Endodermal cell (in vitro differentiated cells): Measurements from ENCODE around the gene TRAK1. TPM values are rescaled to one million over a fixed set of nuclear protein-coding genes. Genes with fewer than 3 reads are reported as not detected.

Experiments
- DNase-seq: peaks from one replicate; pipeline ENCODE4 v3.0.0-alpha.2; 2017
- H3K27ac ChIP-seq: 2 replicates; pipeline ENCODE4 v1.5.1; 2013; ENCODE audit warnings: mild to moderate bottlenecking, low read depth, low read length, moderate library complexity
- H3K27me3 ChIP-seq: 2 replicates; pipeline ENCODE4 v1.6.1; 2013; ENCODE audit warnings: mild to moderate bottlenecking, low read length, moderate library complexity; ENCODE audit not compliant: insufficient read depth, control insufficient read depth, poor library complexity, severe bottlenecking
- H3K36me3 ChIP-seq: 2 replicates; pipeline ENCODE4 v1.7.0; 2013; ENCODE audit warnings: mild to moderate bottlenecking, low read length, moderate library complexity; ENCODE audit not compliant: control insufficient read depth, insufficient read depth
- H3K4me1 ChIP-seq: one replicate; pipeline ENCODE4 v1.7.0; 2013; ENCODE audit warnings: low read length; ENCODE audit not compliant: control insufficient read depth, insufficient read depth
- H3K4me3 ChIP-seq: 2 replicates; pipeline ENCODE4 v1.5.1; 2013; ENCODE audit warnings: mild to moderate bottlenecking, low read length, moderate library complexity
- H3K9ac ChIP-seq: 2 replicates; pipeline ENCODE4 v1.6.1; 2013; ENCODE audit warnings: mild to moderate bottlenecking, low read length, moderate library complexity; ENCODE audit not compliant: poor library complexity, severe bottlenecking; ENCODE audit errors: extremely low read depth
- H3K9me3 ChIP-seq: 2 replicates; pipeline ENCODE4 v1.6.1; 2013; ENCODE audit warnings: mild to moderate bottlenecking, low read length, moderate library complexity; ENCODE audit not compliant: control insufficient read depth
- H3K27ac Mint-ChIP-seq: 2 replicates; pipeline ENCODE4 v1.8.0; 2020; ENCODE audit warnings: mixed read lengths
- H3K27me3 Mint-ChIP-seq: 2 replicates; pipeline ENCODE4 v1.8.0; 2021; ENCODE audit warnings: mild to moderate bottlenecking, mixed read lengths; ENCODE audit not compliant: insufficient read depth
- H3K36me3 Mint-ChIP-seq: 2 replicates; pipeline ENCODE4 v1.8.0; 2020; ENCODE audit warnings: low read depth, mixed read lengths
- H3K4me1 Mint-ChIP-seq: 2 replicates; pipeline ENCODE4 v1.8.0; 2020; ENCODE audit warnings: mixed read lengths
- H3K4me3 Mint-ChIP-seq: 2 replicates; pipeline ENCODE4 v1.8.0; 2020; ENCODE audit warnings: mild to moderate bottlenecking, moderate library complexity, mixed read lengths
- H3K9me3 Mint-ChIP-seq: 2 replicates; pipeline ENCODE4 v1.8.0; 2020; ENCODE audit warnings: mild to moderate bottlenecking, mixed read lengths
- WGBS, 2 experiments: methylation state at CpG; one replicate each; pipeline versions ENCODE4 v1.1.5 to v1.1.7; 2013; ENCODE audit warnings: missing lambda C conversion rate in 2 of 2, mixed read lengths in 1 of 2; ENCODE audit not compliant: insufficient coverage in 1 of 2, insufficient read length in 1 of 2; 5-methylcytosine and 5-hydroxymethylcytosine counted together
- total RNA-seq, 2 donors: library from RNA; stranded (reverse); fragmentation: NEBNext Ultra II Directional in 1 of 2; extraction: Animal tissue kit (Norgen Biotek cat#: 25700) in 1 of 2; gene quantifications; 2 replicates in 1 of 2; 3 replicates in 1 of 2; pipeline ENCODE4 v1.2.1, GENCODE V29; 2021
- TF ChIP-seq, protein P1 (sequence below): fragments of 200-600 bp; sonication (generic); conservative IDR thresholded peaks from 2 replicates; pipeline ENCODE4 v1.5.0; 2021; ENCODE audit warnings: antibody characterized with exemption, mild to moderate bottlenecking

The TRAK1 gene
- total RNA-seq, 2 donors from 2014 or later = 29.8 to 31.0 TPM

DNA sequence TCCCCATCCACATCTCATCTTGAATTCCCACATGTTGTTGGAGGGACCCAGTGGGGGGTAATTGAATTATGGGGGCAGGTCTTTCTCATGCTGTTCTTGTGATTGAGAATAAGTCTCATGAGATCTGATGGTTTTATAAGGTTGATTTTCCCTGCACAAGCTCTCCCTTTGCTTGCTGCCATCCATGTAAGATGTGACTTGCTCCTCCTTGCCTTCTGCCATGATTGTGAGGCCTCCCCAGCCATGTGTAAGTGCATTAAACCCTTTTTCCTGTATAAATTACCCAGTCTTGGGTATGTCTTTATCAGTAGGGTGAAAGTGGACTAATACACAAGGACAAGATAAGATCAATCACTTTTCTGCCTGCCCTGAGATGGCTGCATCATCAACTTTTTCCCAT lies 180.6 kb downstream of the TRAK1 start:
- H3K27me3 Mint-ChIP-seq = peaks cover 34% of the 10 kb centered on the region
- peaks cover 20% of the 10 kb centered on the region for H3K4me1 Mint-ChIP-seq
- Histone ChIP-seq H3K27me3 (no peaks in the 10 kb centered on the region), H3K9me3 (peaks cover 25% of the 10 kb centered on the region), H3K4me3 (peak overlapping the region; percentile 69), H3K36me3 (no peaks in the 10 kb centered on the region), H3K27ac (no peak overlapping the region), H3K9ac (no peak overlapping the region), H3K4me1 (peaks cover 4% of the 10 kb centered on the region)
- no peak overlapping the region for H3K27ac Mint-ChIP-seq
- no peak for DNase-seq
- no peaks in the 10 kb centered on the region for H3K36me3 Mint-ChIP-seq
- TF ChIP-seq, protein P1, sequence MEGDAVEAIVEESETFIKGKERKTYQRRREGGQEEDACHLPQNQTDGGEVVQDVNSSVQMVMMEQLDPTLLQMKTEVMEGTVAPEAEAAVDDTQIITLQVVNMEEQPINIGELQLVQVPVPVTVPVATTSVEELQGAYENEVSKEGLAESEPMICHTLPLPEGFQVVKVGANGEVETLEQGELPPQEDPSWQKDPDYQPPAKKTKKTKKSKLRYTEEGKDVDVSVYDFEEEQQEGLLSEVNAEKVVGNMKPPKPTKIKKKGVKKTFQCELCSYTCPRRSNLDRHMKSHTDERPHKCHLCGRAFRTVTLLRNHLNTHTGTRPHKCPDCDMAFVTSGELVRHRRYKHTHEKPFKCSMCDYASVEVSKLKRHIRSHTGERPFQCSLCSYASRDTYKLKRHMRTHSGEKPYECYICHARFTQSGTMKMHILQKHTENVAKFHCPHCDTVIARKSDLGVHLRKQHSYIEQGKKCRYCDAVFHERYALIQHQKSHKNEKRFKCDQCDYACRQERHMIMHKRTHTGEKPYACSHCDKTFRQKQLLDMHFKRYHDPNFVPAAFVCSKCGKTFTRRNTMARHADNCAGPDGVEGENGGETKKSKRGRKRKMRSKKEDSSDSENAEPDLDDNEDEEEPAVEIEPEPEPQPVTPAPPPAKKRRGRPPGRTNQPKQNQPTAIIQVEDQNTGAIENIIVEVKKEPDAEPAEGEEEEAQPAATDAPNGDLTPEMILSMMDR = no peak
- H3K4me3 Mint-ChIP-seq = no peak overlapping the region
- peaks cover 19% of the 10 kb centered on the region for H3K9me3 Mint-ChIP-seq

DNA sequence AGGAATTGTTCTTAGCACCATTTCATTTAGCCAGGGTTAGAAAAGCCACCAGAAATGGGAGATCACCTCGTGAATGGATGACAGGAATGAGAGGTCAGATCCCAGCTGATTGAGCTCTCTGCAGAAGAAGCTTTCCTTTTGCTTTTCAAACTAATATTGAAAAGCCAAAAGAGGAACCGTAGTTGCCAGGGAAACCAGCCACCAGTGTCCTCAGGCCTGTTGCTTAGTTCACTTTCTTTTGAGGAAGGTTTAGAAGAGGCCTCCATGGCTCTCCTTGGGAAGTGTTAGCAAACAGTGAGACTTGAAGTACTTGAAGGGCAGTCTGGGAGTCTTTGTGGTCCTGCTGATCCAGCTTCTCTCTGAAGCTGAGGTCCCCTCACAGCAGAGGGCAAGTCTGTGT lies 182.2 kb downstream of the TRAK1 start:
- Histone ChIP-seq H3K4me1 (peaks cover 4% of the 10 kb centered on the region), H3K27ac (no peak overlapping the region), H3K36me3 (no peaks in the 10 kb centered on the region), H3K9ac (no peak overlapping the region), H3K4me3 (no peak overlapping the region), H3K27me3 (no peaks in the 10 kb centered on the region), H3K9me3 (peaks cover 25% of the 10 kb centered on the region)
- Mint-ChIP-seq H3K27ac (no peak overlapping the region), H3K27me3 (peaks cover 26% of the 10 kb centered on the region), H3K4me3 (no peak overlapping the region), H3K9me3 (peaks cover 20% of the 10 kb centered on the region), H3K4me1 (peaks cover 20% of the 10 kb centered on the region), H3K36me3 (no peaks in the 10 kb centered on the region)
- TF ChIP-seq, protein P1 = no peak
- WGBS, 2 experiments = 77 to 86% methylated on average over 2 of the region's 2 CpGs
- no peak for DNase-seq

DNA sequence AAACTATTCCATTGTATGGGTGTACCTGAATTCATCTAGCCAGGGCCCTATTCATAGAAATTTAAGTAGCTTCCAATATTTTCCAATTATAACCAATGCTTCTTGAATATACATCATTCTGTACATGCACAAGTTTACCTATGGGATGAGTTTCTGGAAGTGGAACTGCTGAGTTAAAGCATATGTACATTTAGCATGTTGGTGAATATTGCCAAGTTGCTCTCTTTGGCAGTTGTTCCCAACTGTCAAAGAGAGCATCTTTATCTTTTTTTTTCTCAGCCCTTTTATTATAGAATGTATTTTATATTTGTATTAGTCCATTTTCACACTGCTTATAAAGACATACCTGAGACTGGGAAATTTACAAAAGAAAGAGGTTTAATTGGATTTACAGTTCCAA lies 183.1 kb downstream of the TRAK1 start:
- DNase-seq = no peak
- peaks cover 29% of the 10 kb centered on the region for H3K9me3 Mint-ChIP-seq
- peaks cover 15% of the 10 kb centered on the region for H3K4me1 Mint-ChIP-seq

More for the DNA sequence above, 183.1 kb downstream of the TRAK1 start:
- Histone ChIP-seq H3K4me1 (peaks cover 4% of the 10 kb centered on the region), H3K27ac (no peak overlapping the region), H3K4me3 (no peak overlapping the region), H3K36me3 (no peaks in the 10 kb centered on the region), H3K9me3 (peaks cover 30% of the 10 kb centered on the region), H3K27me3 (no peaks in the 10 kb centered on the region), H3K9ac (no peak overlapping the region)
- Mint-ChIP-seq H3K4me3 (no peak overlapping the region), H3K27ac (no peak overlapping the region), H3K27me3 (peaks cover 27% of the 10 kb centered on the region), H3K36me3 (no peaks in the 10 kb centered on the region)
- TF ChIP-seq, protein P1 = no peak
